GM23338 (cell line): ENCODE measurements around the gene TIPRL. TPM values are rescaled to one million over a fixed set of nuclear protein-coding genes. Genes with fewer than 3 reads are reported as not detected.

Source experiments
- ATAC-seq: fragments of 200-7000 bp; cut with Tn5 transposase; 3 replicates; pipeline ENCODE4 v1.9.1; 2020
- DNase-seq: peaks from one replicate; pipeline ENCODE4 v3.0.0-alpha.2; 2015; ENCODE audit warnings: low spot score
- H2AFZ ChIP-seq: fragments of 200-600 bp; sonication (generic); 2 replicates; pipeline ENCODE4 v1.8.0; 2016; ENCODE audit warnings: antibody characterized with exemption, mild to moderate bottlenecking, moderate library complexity
- H3F3A ChIP-seq: fragments of 200-600 bp; sonication (generic); replicated peaks from 2 replicates; pipeline ENCODE4 v1.8.0; 2017; ENCODE audit warnings: antibody characterized with exemption, mixed run types, low read depth
- H3K27ac ChIP-seq: fragments of 200-600 bp; sonication (generic); 2 replicates; pipeline ENCODE4 v1.6.1; 2016; ENCODE audit warnings: low read depth
- H3K27me3 ChIP-seq: fragments of 200-600 bp; sonication (generic); 2 replicates; pipeline ENCODE4 v1.8.0; 2016; ENCODE audit warnings: mild to moderate bottlenecking, mixed run types, moderate library complexity; ENCODE audit not compliant: insufficient read depth
- H3K36me3 ChIP-seq: fragments of 200-600 bp; sonication (generic); 2 replicates; pipeline ENCODE4 v1.8.0; 2016; ENCODE audit warnings: mild to moderate bottlenecking; ENCODE audit not compliant: insufficient read depth
- H3K4me1 ChIP-seq: fragments of 200-600 bp; sonication (generic); 2 replicates; pipeline ENCODE4 v1.8.0; 2016; ENCODE audit warnings: mild to moderate bottlenecking, moderate library complexity; ENCODE audit not compliant: insufficient read depth
- H3K4me2 ChIP-seq: fragments of 200-600 bp; sonication (generic); 2 replicates; pipeline ENCODE4 v1.7.1; 2017; ENCODE audit warnings: mixed run types
- H3K4me3 ChIP-seq: fragments of 200-600 bp; sonication (generic); 2 replicates; pipeline ENCODE4 v1.6.1; 2016; ENCODE audit warnings: mixed run types
- H3K79me2 ChIP-seq: fragments of 200-600 bp; sonication (generic); replicated peaks from 2 replicates; pipeline ENCODE4 v1.8.0; 2017; ENCODE audit warnings: mild to moderate bottlenecking; ENCODE audit not compliant: insufficient read depth
- H3K9me2 ChIP-seq: fragments of 200-600 bp; sonication (generic); 2 replicates; pipeline ENCODE4 v1.8.0; 2017; ENCODE audit not compliant: insufficient read depth
- H4K20me1 ChIP-seq: fragments of 200-600 bp; sonication (generic); replicated peaks from 2 replicates; pipeline ENCODE4 v1.8.0; 2017; ENCODE audit warnings: mild to moderate bottlenecking; ENCODE audit not compliant: insufficient read depth
- H3K27ac Mint-ChIP-seq: 2 replicates; pipeline ENCODE4 v1.8.0; 2020; ENCODE audit warnings: inconsistent platforms, mild to moderate bottlenecking, moderate library complexity, mixed read lengths
- H3K27me3 Mint-ChIP-seq: 3 replicates; pipeline ENCODE4 v1.8.0; 2022; ENCODE audit warnings: low read depth, mild to moderate bottlenecking, moderate library complexity, mixed read lengths, inconsistent platforms; ENCODE audit not compliant: insufficient read depth, poor library complexity
- H3K36me3 Mint-ChIP-seq: 3 replicates; pipeline ENCODE4 v1.8.0; 2021; ENCODE audit warnings: low read depth, mild to moderate bottlenecking, inconsistent platforms, moderate library complexity, mixed read lengths
- H3K4me1 Mint-ChIP-seq: 3 replicates; pipeline ENCODE4 v1.8.0; 2020; ENCODE audit warnings: mild to moderate bottlenecking, inconsistent platforms, mixed read lengths
- H3K4me3 Mint-ChIP-seq: 3 replicates; pipeline ENCODE4 v1.8.0; 2021; ENCODE audit warnings: moderate library complexity, mild to moderate bottlenecking, inconsistent platforms, mixed read lengths
- H3K9me3 Mint-ChIP-seq: 3 replicates; pipeline ENCODE4 v1.8.0; 2020; ENCODE audit warnings: moderate library complexity, mild to moderate bottlenecking, inconsistent platforms, mixed read lengths
- CREB1 ChIP-seq: fragments of 250-450 bp; sonication (Bioruptor Pico); IDR thresholded peaks from 2 replicates; pipeline ENCODE4 v1.5.0; 2020; ENCODE audit warnings: low read depth, mild to moderate bottlenecking, moderate library complexity
- CTCF ChIP-seq, 2 experiments: fragments of 200-600 bp in 1 of 2; sonication (generic) in 1 of 2; conservative IDR thresholded peaks; 2 replicates each; pipeline versions ENCODE4 v1.5.1 to v1.6.1; 2016 to 2017; ENCODE audit warnings: antibody characterized with exemption in 2 of 2, low read depth in 2 of 2, mild to moderate bottlenecking in 2 of 2, moderate library complexity in 1 of 2
- ETS1 ChIP-seq: IDR thresholded peaks from 2 replicates; pipeline ENCODE4 v1.6.1; 2016; ENCODE audit warnings: antibody characterized with exemption
- EZH2 ChIP-seq: fragments of 200-600 bp; sonication (generic); IDR thresholded peaks from one replicate; pipeline ENCODE4 v1.8.0; 2017; ENCODE audit warnings: antibody characterized with exemption, mild to moderate bottlenecking, low read depth; ENCODE audit not compliant: unreplicated experiment
- EZH2phosphoT487 ChIP-seq: fragments of 200-600 bp; sonication (generic); IDR thresholded peaks from one replicate; pipeline ENCODE4 v1.8.1; 2018; ENCODE audit warnings: antibody characterized with exemption; ENCODE audit not compliant: unreplicated experiment
- JUNB ChIP-seq: IDR thresholded peaks from one replicate; pipeline ENCODE4 v1.6.1; 2016; ENCODE audit warnings: antibody characterized with exemption; ENCODE audit not compliant: unreplicated experiment
- NANOG ChIP-seq: IDR thresholded peaks from 2 replicates; pipeline ENCODE4 v1.6.1; 2016; ENCODE audit warnings: antibody characterized with exemption, borderline replicate concordance
- POLR2AphosphoS5 ChIP-seq: IDR thresholded peaks from 2 replicates; pipeline ENCODE4 v1.6.1; 2016; ENCODE audit warnings: antibody characterized with exemption, low read depth
- REST ChIP-seq: IDR thresholded peaks from one replicate; pipeline ENCODE4 v1.6.1; 2018; ENCODE audit warnings: antibody characterized with exemption; ENCODE audit not compliant: unreplicated experiment
- STAT1 ChIP-seq: IDR thresholded peaks from one replicate; pipeline ENCODE4 v1.6.1; 2016; ENCODE audit warnings: antibody characterized with exemption; ENCODE audit not compliant: unreplicated experiment
- ZNF114 ChIP-seq: fragments of 250-450 bp; sonication (Bioruptor Pico); IDR thresholded peaks from 2 replicates; pipeline ENCODE4 v1.5.0; 2020; ENCODE audit warnings: mild to moderate bottlenecking, moderate library complexity
- ZNF331 ChIP-seq: fragments of 250-450 bp; sonication (Bioruptor Pico); IDR thresholded peaks from 2 replicates; pipeline ENCODE4 v1.5.0; 2020; ENCODE audit warnings: low read depth, mild to moderate bottlenecking, moderate library complexity
- ZNF462 ChIP-seq: fragments of 250-450 bp; sonication (Bioruptor Pico); IDR thresholded peaks from 2 replicates; pipeline ENCODE4 v1.5.0; 2020; ENCODE audit warnings: mild to moderate bottlenecking, moderate library complexity
- polyA plus RNA-seq: library from polyadenylated mRNA; unstranded; fragments of >200 nt; fragmentation: Nextera tagmentation; extraction: Ambion mirVana; gene quantifications from 2 replicates; pipeline ENCODE4 v1.2.1, GENCODE V29; 2016
- total RNA-seq: library from RNA; depleted of rRNA; stranded (reverse); fragments of >200 nt; shearing (Covaris generic); gene quantifications from 2 replicates; pipeline ENCODE4 v1.2.3, GENCODE V29; 2014

TIPRL gene
- total and polyA plus RNA-seq, 2 experiments from 2014 or later: 15.9 to 32.0 TPM

- no peaks in the 10 kb centered on the region for H3F3A ChIP-seq
Observed at GRCh38 chr1:168138134-168138533, 40.6 kb upstream of the TIPRL start.

More at GRCh38 chr1:168138134-168138533, 40.6 kb upstream of the TIPRL start:
- Histone ChIP-seq H3K4me3 (peak overlapping the region; percentile 77; the same call in 1 of the 2 replicates), H3K4me2 (peak overlapping the region; percentile 83), H3K9me2 (no peaks in the 10 kb centered on the region), H2AFZ (peak overlapping the region; percentile 99), H3K27me3 (peaks cover 35% of the 10 kb centered on the region), H3K79me2 (0 out of 2 replicates have a peak, but pooled peaks cover 14% of the 10 kb centered on the region), H3K36me3 (no peaks in the 10 kb centered on the region), H4K20me1 (0 out of 2 replicates have a peak, but pooled peaks cover 5% of the 10 kb centered on the region), H3K27ac (no peak overlapping the region), H3K4me1 (peaks cover 15% of the 10 kb centered on the region)
- Mint-ChIP-seq H3K9me3 (no peaks in the 10 kb centered on the region; the same call in 2 of the 3 replicates), H3K27me3 (peaks cover 17% of the 10 kb centered on the region), H3K36me3 (peaks cover 4% of the 10 kb centered on the region; the same call in 1 of the 3 replicates), H3K27ac (no peak overlapping the region), H3K4me3 (peak overlapping the region; percentile 95), H3K4me1 (peaks cover 22% of the 10 kb centered on the region; the same call in 2 of the 3 replicates)
- TF ChIP-seq CREB1 (CRISPR knock-in tag) (no peak), JUNB (no peak), EZH2phosphoT487 (no peak), CTCF (conservative IDR thresholded peaks at IDR 0.05; ENCODE audit: low read depth in 2 of 2) (no peak), REST (no peak), STAT1 (no peak), ZNF462 (CRISPR knock-in tag) (no peak), EZH2 (no peak), ETS1 (no peak), ZNF114 (CRISPR knock-in tag) (no peak), POLR2AphosphoS5 (no peak), NANOG (no peak), ZNF331 (CRISPR knock-in tag) (no peak)
- ATAC-seq (no peak), DNase-seq (no peak)
